Peyer's patch (tissue), 4 donors: Measurements from ENCODE around the gene TRIP10. TPM values are rescaled to one million over a fixed set of nuclear protein-coding genes. Genes with fewer than 3 reads are reported as not detected.
"Not testable (repeated sequence)": the region's sequence is repeated elsewhere in the genome, so short reads cannot be mapped to it uniquely, and the experiment has no call there.

Source experiments
- DNase-seq, 3 donors: peaks; one replicate each; pipeline ENCODE4 v3.0.0-alpha.2; 2017 to 2019
- H3K27ac ChIP-seq, 4 donors: fragments of 200-600 bp; sonication (generic); one replicate each; pipeline ENCODE4 v1.5.1; 2016 to 2019
- H3K27me3 ChIP-seq, 2 donors: fragments of 200-600 bp; sonication (generic); one replicate each; pipeline ENCODE4 v1.5.1; 2019
- H3K36me3 ChIP-seq, 3 donors: fragments of 200-600 bp; sonication (generic); one replicate each; pipeline ENCODE4 v1.5.1; 2016 to 2019
- H3K4me1 ChIP-seq, 4 donors: fragments of 200-600 bp; sonication (generic); one replicate each; pipeline ENCODE4 v1.5.1; 2016 to 2019
- H3K4me3 ChIP-seq, 4 donors: fragments of 200-600 bp; sonication (generic); 1 replicate in 3 of 4; 2 replicates in 1 of 4; pipeline ENCODE4 v1.5.1; 2016 to 2019; ENCODE audit warnings: mild to moderate bottlenecking in 1 of 4
- H3K9me3 ChIP-seq, 4 donors: fragments of 200-600 bp; sonication (generic); one replicate each; pipeline ENCODE4 v1.5.1; 2016 to 2019; ENCODE audit warnings: mild to moderate bottlenecking in 1 of 4
- CTCF ChIP-seq, 6 experiments: fragments of 450-650 bp in 4 of 6; fragments of 200-600 bp in 2 of 6; sonication (generic) in 1 of 6; IDR thresholded peaks; one replicate each; pipeline ENCODE4 v1.5.1; 2017 to 2019; ENCODE audit warnings: antibody characterized with exemption in 6 of 6, mild to moderate bottlenecking in 3 of 6, moderate library complexity in 1 of 6
- POLR2A ChIP-seq, 2 donors: fragments of 450-650 bp; IDR thresholded peaks; one replicate each; pipeline ENCODE4 v1.5.1; 2017; ENCODE audit warnings: antibody characterized with exemption in 2 of 2, mild to moderate bottlenecking in 2 of 2, moderate library complexity in 2 of 2
- total RNA-seq, 4 donors: library from RNA; depleted of rRNA; stranded (reverse); fragments of >200 nt; gene quantifications; one replicate each; pipeline ENCODE4 v1.1.0, GENCODE V29; 2016

Gene TRIP10
- total RNA-seq, 4 donors from 2014 or later: 30.1 to 314 (median 81.5) TPM

DNA sequence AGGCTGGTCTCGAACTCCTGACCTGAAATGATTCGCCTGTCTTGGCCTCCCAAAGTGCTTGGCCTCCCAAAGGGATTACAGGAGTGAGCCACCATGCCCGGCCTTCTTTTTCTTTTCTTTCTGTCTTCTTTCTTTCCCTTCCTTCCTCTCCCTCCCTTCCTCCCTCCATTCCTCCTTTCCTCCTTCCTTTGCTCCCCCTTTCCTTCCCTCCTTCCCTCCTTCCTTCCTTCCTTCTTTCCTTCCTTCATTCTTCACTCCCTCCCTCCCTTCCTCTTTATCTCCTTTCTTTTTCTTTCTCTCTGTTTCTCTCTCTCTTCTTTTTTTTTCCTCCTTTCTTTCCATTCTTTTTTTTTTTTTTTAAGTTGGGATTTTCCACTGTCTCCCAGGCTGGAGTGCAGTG is 31.1 kb upstream of the TRIP10 start:
- no peak for TF ChIP-seq POLR2A (IDR thresholded peaks at IDR 0.05)
- no peak for TF ChIP-seq CTCF (IDR thresholded peaks at IDR 0.05)
- Histone ChIP-seq H3K27ac (no peak overlapping the region), H3K4me1 (no peaks in the 10 kb centered on the region), H3K36me3 (no peaks in the 10 kb centered on the region), H3K27me3 (no peaks in the 10 kb centered on the region), H3K4me3 (no peak overlapping the region), H3K9me3 (no peaks in the 10 kb centered on the region)
- DNase-seq: no peak

DNA sequence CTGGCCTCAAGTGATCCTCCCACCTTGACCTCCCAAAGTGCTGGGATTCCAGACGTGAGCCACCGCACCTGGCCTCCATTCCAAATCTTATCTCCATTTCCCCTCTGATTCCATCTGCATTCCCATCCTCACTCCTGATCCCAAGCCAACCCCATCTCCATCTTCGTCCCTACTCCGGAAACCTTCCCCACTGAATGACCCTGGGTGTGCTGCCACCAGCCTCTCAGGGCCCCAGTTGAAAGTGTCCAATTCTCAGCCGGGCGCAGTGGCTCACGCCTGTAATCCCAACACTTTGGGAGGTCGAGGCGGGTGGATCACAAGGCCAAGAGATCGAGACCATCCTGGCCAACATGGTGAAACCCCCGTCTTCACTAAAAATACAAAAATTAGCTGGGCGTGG is 30.6 kb upstream of the TRIP10 start:
- H3K4me3 ChIP-seq, H3K36me3 ChIP-seq, H3K27ac ChIP-seq, H3K4me1 ChIP-seq, H3K27me3 ChIP-seq, H3K9me3 ChIP-seq, DNase-seq: not testable (repeated sequence)

GRCh38 chr19:6709549-6709948 is 29.9 kb upstream of the TRIP10 start:
- Histone ChIP-seq H3K27ac (no peak overlapping the region), H3K27me3 (no peaks in the 10 kb centered on the region), H3K4me3 (no peak overlapping the region), H3K4me1 (no peaks in the 10 kb centered on the region), H3K36me3 (no peaks in the 10 kb centered on the region), H3K9me3 (no peaks in the 10 kb centered on the region)
- no peak for TF ChIP-seq CTCF (IDR thresholded peaks at IDR 0.05)
- no peak for TF ChIP-seq POLR2A (IDR thresholded peaks at IDR 0.05)
- no peak for DNase-seq

GRCh38 chr19:6710273-6711077 is 29.0 kb upstream of the TRIP10 start:
- TF ChIP-seq CTCF (IDR thresholded peaks at IDR 0.05) (no peak), POLR2A (IDR thresholded peaks at IDR 0.05) (no peak)
- Histone ChIP-seq H3K36me3 (no peaks in the 10 kb centered on the region), H3K4me3 (no peak overlapping the region), H3K4me1 (no peaks in the 10 kb centered on the region), H3K27me3 (no peaks in the 10 kb centered on the region), H3K9me3 (no peaks in the 10 kb centered on the region), H3K27ac (no peak overlapping the region)
- DNase-seq: no peak

- Histone ChIP-seq H3K27me3 (no peaks in the 10 kb centered on the region), H3K4me3 (no peak overlapping the region), H3K9me3 (no peaks in the 10 kb centered on the region), H3K36me3 (no peaks in the 10 kb centered on the region), H3K4me1 (no peaks in the 10 kb centered on the region), H3K27ac (no peak overlapping the region)
- TF ChIP-seq POLR2A (IDR thresholded peaks at IDR 0.05): no peak
- no peak for TF ChIP-seq CTCF (IDR thresholded peaks at IDR 0.05)
- DNase-seq: no peak
Measured at GRCh38 chr19:6711078-6711361, 28.5 kb upstream of the TRIP10 start.

DNA sequence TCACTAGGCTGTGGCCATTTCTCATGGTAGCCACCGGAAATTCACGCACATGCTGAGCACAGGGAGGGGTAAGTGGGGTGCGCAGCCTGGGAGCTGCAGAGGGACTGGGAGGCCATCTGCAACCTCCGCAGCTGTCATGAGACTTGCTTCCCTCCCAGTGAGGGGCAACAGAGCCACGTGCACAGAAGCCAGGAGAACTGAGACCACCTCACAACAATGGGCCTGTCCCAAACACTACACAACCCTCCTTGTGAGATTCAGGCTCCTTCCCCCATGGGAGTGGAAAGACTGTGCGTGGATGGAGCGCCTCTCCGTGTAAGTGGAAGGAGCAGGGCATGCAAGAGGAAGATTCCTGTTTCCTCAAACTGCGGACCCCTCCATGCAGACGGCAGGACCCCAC is 27.9 kb upstream of the TRIP10 start:
- Histone ChIP-seq H3K4me1 (no peaks in the 10 kb centered on the region), H3K36me3 (no peaks in the 10 kb centered on the region), H3K27ac (no peak overlapping the region), H3K9me3 (no peaks in the 10 kb centered on the region), H3K27me3 (no peaks in the 10 kb centered on the region), H3K4me3 (no peak overlapping the region)
- no peak for TF ChIP-seq CTCF (IDR thresholded peaks at IDR 0.05)
- no peak for TF ChIP-seq POLR2A (IDR thresholded peaks at IDR 0.05)
- DNase-seq: no peak
